SK-N-SH (cell line): ENCODE results near the gene VWF.
"Not testable (repeated sequence)": the region's sequence is repeated elsewhere in the genome, so short reads cannot be mapped to it uniquely, and the experiment has no call there.

ENCODE experiments used
- ELF1 ChIP-seq: IDR thresholded peaks from 2 replicates; pipeline ENCODE4 v1.4.0; 2012
- EP300 ChIP-seq, 2 experiments: IDR thresholded peaks; 2 replicates each; pipeline versions ENCODE4 v1.4.0 to v1.6.1; 2012; ENCODE audit warnings: borderline replicate concordance in 1 of 2, low read depth in 1 of 2, low read length in 1 of 2
- EZH2phosphoT487 ChIP-seq: fragments of 200-600 bp; sonication (generic); IDR thresholded peaks from 2 replicates; pipeline ENCODE4 v1.6.1; 2017; ENCODE audit warnings: low read depth, mixed run types, mild to moderate bottlenecking, antibody characterized with exemption, moderate library complexity, borderline replicate concordance
- GABPA ChIP-seq: IDR thresholded peaks from 2 replicates; pipeline ENCODE4 v1.4.0; 2012; ENCODE audit warnings: low read depth, mild to moderate bottlenecking
- GATA2 ChIP-seq: sonication (generic); formaldehyde crosslinking; IDR thresholded peaks from 2 replicates; pipeline ENCODE4 v1.5.0; 2020; ENCODE audit warnings: mild to moderate bottlenecking, missing genetic modification reagents
- NFIC ChIP-seq: IDR thresholded peaks from 2 replicates; pipeline ENCODE4 v1.4.0; 2012; ENCODE audit warnings: borderline replicate concordance
- POLR2AphosphoS5 ChIP-seq: IDR thresholded peaks from 2 replicates; pipeline ENCODE4 v1.6.1; 2012; ENCODE audit warnings: low read depth, low read length
- RAD21 ChIP-seq: IDR thresholded peaks from 2 replicates; pipeline ENCODE4 v1.6.1; 2012; ENCODE audit warnings: mild to moderate bottlenecking, low read length
- SIN3A ChIP-seq: IDR thresholded peaks from 2 replicates; pipeline ENCODE4 v1.6.1; 2012; ENCODE audit warnings: low read depth, mild to moderate bottlenecking, low read length, moderate library complexity, borderline replicate concordance
- TAF1 ChIP-seq: IDR thresholded peaks from 2 replicates; pipeline ENCODE4 v1.6.1; 2012; ENCODE audit warnings: low read depth, mild to moderate bottlenecking, low read length, moderate library complexity, borderline replicate concordance
- YY1 ChIP-seq: IDR thresholded peaks from 2 replicates; pipeline ENCODE4 v1.4.0; 2012; ENCODE audit warnings: low read depth, mild to moderate bottlenecking
- TF ChIP-seq, protein P1 (sequence below): fragments of 200-600 bp; sonication (generic); IDR thresholded peaks from 2 replicates; pipeline ENCODE4 v1.6.1; 2017; ENCODE audit warnings: antibody characterized with exemption, mild to moderate bottlenecking, moderate library complexity
- TF ChIP-seq, protein P2 (sequence below): IDR thresholded peaks from 2 replicates; pipeline ENCODE4 v1.6.1; 2012; ENCODE audit warnings: mild to moderate bottlenecking, low read depth, low read length, moderate library complexity

DNA sequence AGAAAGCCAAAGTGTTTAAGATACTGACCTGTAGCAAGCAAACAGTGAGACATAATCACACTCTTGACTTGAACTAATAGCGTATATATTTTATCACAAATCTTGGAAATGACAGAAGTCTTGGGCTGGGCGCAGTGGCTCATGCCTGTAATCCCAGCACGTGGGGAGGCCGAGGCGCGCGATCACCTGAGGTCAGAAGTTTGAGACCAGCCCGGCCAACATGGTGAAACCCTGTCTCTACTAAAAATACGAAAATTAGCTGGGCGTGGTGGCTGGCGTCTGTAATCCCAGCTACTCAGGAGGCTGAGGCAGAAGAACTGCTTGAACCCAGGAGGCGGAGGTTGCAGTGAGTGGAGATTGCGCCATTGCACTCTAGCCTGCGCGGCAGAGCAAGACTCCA, 24.3 kb upstream of the VWF start:
- not testable (repeated sequence) for TF ChIP-seq EZH2phosphoT487; RAD21; SIN3A; TAF1; POLR2AphosphoS5; ELF1; NFIC; GATA2 (CRISPR knock-in tag); GABPA; YY1; EP300 (IDR thresholded peaks at IDR 0.05; ENCODE audit: borderline replicate concordance in 1 of 2, low read depth in 1 of 2, low read length in 1 of 2)
- TF ChIP-seq, protein P1, sequence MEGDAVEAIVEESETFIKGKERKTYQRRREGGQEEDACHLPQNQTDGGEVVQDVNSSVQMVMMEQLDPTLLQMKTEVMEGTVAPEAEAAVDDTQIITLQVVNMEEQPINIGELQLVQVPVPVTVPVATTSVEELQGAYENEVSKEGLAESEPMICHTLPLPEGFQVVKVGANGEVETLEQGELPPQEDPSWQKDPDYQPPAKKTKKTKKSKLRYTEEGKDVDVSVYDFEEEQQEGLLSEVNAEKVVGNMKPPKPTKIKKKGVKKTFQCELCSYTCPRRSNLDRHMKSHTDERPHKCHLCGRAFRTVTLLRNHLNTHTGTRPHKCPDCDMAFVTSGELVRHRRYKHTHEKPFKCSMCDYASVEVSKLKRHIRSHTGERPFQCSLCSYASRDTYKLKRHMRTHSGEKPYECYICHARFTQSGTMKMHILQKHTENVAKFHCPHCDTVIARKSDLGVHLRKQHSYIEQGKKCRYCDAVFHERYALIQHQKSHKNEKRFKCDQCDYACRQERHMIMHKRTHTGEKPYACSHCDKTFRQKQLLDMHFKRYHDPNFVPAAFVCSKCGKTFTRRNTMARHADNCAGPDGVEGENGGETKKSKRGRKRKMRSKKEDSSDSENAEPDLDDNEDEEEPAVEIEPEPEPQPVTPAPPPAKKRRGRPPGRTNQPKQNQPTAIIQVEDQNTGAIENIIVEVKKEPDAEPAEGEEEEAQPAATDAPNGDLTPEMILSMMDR: not testable (repeated sequence)
- TF ChIP-seq, protein P2, sequence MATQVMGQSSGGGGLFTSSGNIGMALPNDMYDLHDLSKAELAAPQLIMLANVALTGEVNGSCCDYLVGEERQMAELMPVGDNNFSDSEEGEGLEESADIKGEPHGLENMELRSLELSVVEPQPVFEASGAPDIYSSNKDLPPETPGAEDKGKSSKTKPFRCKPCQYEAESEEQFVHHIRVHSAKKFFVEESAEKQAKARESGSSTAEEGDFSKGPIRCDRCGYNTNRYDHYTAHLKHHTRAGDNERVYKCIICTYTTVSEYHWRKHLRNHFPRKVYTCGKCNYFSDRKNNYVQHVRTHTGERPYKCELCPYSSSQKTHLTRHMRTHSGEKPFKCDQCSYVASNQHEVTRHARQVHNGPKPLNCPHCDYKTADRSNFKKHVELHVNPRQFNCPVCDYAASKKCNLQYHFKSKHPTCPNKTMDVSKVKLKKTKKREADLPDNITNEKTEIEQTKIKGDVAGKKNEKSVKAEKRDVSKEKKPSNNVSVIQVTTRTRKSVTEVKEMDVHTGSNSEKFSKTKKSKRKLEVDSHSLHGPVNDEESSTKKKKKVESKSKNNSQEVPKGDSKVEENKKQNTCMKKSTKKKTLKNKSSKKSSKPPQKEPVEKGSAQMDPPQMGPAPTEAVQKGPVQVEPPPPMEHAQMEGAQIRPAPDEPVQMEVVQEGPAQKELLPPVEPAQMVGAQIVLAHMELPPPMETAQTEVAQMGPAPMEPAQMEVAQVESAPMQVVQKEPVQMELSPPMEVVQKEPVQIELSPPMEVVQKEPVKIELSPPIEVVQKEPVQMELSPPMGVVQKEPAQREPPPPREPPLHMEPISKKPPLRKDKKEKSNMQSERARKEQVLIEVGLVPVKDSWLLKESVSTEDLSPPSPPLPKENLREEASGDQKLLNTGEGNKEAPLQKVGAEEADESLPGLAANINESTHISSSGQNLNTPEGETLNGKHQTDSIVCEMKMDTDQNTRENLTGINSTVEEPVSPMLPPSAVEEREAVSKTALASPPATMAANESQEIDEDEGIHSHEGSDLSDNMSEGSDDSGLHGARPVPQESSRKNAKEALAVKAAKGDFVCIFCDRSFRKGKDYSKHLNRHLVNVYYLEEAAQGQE: not testable (repeated sequence)
